Dermis microvascular lymphatic vessel endothelial cell (primary cell): Measurements from ENCODE around the gene CES3. TPM values are rescaled to one million over a fixed set of nuclear protein-coding genes. Genes with fewer than 3 reads are reported as not detected.
A peak's percentile ranks its signal among the peaks of the same experiment; 100 is the strongest.
"Not testable (repeated sequence)": the region's sequence is repeated elsewhere in the genome, so short reads cannot be mapped to it uniquely, and the experiment has no call there.

Source experiments
- DNase-seq, 2 donors: peaks; one replicate each; pipeline versions ENCODE4 v3.0.0 to v3.0.0-alpha.2; 2010; ENCODE audit warnings: low read depth in 2 of 2
- total RNA-seq: library from RNA; depleted of rRNA; stranded (reverse); fragments of >200 nt; gene quantifications from 2 replicates; pipeline ENCODE4 v1.2.1, GENCODE V29; 2014

The CES3 gene
- total RNA-seq, 1 donor from 2014 or later = not detected

DNA sequence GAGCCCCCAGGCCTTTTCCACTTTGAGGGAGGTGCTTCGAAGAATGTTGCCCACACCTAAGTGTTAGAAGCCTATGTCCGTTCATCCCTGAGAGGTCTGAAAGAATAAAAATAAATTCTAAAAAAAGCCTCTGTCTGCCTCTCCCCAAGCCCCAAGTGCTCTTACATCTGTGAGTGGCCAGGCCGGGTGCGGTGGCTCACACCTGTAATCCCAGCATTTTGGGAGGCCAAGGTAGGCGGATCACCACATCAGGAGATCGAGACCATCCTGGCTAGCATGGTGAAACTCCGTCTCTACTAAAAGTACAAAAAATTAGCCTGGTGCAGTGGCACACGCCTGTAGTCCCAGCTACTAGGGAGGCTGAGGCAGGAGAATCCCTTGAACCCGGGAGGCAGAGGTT, 16.1 kb upstream of the CES3 start:
- not testable (repeated sequence) for DNase-seq

DNA sequence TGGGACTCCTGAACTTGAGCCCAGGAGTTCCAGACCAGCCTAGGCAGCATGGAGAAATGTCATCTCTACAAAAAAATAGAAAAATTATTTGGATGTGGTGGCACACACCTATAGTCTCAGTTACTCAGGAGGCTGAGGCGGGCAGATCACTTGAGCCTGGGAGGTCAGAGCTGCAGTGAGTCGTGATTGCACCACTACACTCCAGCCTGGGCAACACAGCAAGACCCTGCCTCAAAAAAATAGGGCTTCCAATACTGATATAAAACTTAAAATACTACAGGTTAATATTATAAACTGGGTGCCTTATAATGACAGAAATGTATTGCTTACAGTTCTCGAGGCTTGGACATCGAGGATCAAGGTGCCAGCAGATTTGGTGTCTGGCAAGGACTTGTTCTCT, 15.1 kb upstream of the CES3 start:
- DNase-seq = no peak

DNA sequence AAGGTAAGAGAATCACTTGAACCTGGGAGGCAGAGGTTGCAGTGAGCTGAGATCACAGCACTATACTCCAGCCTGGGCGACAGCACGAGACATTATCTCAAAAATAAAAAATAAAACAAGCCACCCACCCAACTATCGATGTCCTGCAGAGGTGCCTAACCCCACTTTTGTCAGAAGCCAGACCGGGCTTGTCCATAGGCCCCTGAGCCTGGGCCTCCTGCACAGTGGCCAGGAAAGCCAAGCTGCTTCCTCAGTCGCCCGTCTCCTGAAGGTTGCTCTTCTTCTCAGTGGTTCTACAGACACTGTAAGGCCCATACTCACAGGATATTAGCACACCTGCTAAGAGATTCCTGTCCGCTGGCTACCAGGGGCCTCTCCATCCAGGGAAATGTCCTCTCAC, 14.5 kb upstream of the CES3 start:
- no peak for DNase-seq

DNA sequence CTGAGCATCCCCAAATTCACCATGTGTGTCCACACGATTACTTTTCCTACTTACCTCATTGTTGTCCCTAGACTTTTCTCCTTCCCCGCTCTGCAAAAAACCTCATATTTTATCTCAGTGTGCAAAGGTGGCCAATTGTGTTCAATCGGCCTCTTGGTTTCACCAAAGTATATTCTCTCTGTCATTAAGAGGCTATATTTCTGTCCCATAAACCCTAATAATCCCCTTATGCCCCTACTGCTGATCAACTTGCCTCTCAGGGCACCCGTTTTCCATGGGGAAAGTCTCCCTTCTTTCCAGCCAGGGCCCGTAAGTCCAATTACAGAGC, 14.1 kb upstream of the CES3 start:
- no peak for DNase-seq

DNA sequence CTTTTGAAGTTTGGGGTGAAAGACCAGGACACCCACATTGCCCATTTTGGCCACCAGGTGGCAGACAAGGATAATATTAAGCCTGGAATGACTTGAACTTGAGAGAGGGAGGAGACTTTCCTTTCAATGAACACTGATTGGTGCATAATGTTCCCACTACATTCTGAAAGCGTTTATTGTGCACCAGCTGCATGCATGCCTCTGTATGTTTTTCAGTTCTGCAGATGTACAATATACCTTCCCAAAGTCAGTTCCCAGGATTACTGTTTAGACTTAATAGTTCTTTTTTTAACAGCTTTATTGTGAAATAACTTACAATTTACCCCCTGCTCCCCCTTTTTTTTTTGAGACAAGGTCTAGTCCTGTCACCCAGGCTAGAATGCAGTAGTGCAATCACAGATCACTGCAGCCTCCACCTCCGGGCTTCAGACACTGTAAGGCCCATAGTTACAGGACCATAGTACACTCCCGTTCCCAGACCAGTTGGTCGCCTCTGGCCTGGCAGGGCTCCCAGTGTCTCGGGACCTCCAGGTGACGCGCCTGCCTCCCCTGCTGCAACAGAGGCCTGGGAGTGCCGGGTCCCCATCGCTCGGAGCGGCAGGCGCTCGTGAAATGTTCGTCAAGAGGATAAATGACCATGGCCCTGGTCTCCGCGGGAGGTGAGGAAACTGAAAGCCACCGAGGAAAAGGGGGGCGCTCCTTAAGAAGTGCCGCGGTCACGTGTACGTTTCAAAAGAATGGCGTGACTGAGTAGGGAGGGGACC, 13.6 kb upstream of the CES3 start:
- DNase-seq = peak; percentile 71 to 80

DNA sequence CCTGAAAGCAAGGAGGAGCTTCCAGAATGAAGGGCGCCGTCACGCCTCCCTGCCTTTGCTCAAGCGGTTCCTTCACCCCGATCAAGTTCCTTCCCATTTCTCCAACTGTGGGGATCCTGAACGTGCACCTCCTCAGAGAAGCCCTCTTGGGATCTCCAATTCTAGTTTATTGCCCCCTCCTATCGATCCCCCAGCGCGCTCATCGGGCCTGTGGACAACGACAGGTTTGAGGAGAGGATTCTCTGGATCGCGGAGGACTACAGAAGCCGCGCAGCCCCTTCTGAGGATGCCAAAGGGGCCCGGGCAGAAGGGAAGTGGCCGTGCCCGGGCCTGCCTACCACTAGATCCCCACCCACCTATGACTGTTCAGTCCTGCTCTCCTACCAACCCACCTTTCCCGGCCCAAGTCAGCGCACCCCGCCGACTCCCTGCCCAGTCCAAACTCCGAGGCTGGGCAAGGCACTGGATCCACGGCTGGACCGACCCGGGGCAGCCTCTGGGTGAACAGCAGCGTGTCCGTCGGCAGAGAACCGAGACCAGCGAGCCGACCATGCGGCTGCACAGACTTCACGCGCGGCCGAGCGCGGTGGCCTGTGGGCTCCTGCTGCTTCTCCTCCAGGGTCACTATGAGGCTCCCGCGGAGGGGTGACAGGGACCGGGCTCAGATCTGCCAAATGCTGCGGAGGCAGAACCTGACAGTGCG, 12.8 kb upstream of the CES3 start:
- DNase-seq = no peak

DNA sequence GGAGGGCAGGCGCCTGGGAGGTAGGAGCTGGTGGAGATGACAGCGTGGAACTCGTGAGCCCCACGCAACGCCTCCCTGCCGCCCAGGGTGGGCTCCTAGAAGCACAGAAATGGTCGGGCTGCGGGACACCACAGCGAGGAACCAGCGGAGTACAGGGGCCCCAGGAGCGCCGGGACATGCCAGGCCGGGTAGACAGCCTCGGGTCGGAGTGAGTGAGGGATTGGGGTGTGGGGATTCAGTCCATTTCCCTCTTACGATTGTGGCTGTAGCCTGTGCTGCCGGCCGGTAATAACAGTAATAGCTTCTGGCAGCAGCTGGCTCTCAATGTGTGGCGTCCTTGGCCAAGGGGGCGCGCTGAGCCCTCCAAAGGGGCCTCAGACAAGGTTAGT, 12.2 kb upstream of the CES3 start:
- DNase-seq = no peak

DNA sequence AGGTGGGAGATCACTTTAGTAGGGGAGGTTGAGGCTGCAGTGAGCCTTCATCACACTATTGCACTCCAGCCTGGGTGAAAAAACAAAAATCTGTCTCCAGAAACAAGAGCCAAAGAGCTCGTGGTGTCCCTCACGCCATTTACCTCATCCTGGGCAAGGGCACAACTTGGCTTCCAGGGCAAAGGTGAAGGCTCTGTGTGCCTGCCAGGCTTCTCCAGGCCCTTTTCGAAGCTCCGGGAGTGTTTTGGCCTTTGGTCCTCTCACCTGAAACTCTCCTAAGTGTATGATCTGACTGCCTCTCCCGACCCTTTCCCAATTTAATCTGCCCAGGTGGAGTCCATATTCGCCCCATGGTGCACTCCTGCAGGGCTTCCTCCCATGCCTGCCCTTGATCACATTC, 11.6 kb upstream of the CES3 start:
- DNase-seq = no peak

DNA sequence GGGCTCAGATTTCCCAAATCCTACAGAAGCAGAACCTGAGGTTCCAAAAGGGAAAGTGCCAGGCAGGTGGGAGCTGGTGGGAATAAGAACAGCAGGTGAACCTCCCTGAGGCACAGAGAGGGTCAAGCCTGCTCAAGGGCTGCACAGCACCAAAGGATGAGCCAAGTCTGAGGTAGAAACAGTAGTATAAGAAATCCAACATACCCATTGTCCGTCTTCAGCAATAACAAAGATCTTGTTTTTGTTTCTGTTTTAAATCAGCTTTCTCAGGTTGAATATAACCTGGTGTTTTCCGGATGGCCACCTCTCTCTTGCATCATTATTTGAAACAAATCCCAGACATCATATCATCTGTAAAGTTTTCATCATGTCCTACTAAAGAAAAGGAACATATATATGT, 10.6 kb upstream of the CES3 start:
- no peak for DNase-seq

DNA sequence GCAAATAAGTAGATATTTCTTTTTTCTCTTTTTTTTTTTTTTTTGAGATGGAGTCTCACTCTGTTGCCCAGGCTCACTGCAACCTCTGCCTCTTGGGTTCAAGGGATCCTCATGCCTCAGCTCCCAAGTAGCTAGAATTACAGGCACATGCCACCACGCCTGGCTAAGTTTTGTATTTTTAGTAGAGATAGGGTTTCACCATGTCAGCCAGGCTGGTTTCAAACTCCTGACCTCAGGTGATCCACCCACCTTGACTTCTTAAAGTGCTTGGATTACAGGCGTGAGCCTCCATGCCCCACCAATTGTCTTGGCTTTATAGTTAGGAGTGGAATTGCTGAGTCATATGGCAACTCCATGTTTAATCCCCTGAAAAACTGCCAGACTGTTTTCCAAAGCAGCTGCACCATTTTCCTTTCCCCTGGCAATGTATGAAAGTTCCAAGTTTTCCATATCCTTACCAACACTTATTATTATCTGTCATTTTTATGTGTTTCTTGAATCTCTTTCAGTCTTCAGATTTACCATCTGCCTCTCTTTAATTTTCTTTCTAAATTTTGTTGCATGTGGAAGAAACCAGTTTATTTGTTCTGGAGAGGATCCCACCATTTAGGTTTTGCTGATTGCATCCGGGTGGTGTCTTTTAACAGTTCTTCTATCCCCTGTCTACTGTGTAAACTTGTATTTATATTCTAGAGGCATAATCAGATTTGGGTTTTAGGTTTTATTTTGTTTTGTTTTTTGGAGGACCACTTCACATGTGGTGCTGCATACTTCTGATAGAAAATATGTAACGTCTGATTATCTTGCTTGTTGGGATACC, 9.9 kb upstream of the CES3 start:
- DNase-seq = no peak

DNA sequence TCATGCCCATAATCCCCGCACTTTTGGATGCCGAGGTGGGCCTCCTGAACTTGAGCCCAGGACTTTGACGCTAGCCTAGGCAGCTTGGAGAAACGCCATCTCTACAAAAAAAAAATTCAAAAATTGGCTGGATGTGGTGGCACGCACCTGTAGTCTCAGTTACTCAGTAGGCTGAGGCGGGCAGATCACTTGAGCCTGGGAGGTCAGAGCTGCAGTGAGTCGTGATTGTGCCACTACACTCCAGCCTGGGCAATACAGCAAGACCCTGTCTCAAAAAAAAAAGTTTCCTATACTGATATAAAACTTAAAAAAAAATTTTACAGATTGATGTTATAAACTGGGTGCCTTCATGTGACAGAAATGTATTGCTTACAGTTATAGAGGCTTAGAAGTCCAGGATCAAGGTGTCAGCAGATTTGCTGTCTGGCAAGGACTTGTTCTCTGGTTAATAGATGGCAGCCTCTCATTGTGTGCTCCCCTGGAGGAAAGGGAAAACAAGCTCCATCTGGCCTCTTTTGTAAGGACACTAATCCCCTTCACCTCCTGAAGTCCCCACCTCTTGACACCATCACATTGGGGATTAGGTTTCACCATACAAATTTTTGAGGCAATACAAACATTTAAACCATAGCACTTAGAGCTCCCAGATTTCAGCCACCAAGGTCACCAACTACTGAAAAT, 8.5 kb upstream of the CES3 start:
- DNase-seq = no peak

DNA sequence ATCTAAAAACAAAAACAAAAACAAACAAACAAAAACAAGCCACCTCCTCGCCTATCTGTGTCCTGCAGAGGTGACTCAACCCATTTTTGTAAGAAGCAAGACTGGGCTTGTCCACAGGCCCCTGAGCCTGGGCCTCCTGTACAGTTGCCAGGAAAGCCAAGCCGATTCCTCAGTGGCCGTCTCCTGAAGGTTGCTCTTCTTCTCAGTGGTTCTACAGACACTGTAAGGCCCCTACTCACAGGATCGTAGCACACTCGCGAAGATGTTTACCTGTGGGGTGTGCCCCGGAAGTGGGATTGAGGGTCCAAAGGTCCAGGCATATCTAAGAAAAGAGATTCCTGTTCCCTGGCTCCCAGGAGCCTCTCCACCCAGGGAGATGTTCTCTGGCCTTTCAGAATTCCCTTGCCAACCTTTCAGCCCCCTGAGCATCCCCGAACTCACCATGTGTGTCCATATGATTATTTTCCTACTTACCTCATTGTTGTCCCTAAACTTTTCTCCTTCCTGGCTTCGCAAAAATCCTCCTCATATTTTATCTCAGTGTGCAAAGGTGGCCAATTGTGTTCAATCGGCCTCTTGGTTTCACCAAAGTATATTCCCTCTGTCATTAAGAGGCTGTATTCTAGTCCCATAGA, 7.5 kb upstream of the CES3 start:
- DNase-seq = no peak

DNA sequence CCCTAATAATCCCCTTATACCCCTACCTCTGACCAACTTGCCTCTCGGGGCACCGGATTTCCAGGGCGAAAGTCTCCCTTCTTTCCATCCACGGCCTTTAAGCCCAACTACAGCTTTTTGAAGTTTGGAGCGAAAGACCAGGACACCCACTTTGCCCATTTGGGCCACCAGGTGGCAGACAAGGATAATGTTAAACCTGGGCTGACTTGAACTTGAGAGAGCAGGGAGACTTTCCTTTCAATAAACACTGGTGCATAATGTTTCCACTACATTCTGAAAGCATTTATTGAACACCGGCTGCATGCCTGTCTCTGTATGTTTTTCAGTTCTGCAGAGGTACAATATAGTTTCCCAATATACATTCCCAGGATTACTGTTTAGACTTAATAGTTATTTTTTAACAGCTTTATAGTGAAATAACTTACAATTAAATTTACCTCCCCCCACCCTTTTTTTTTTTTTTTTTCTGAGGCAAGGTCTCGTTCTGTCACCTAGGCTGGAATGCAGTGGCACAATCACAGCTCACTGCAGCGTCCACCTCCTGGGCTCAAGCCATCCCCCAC, 6.9 kb upstream of the CES3 start:
- DNase-seq = peak; percentile 57 to 71

DNA sequence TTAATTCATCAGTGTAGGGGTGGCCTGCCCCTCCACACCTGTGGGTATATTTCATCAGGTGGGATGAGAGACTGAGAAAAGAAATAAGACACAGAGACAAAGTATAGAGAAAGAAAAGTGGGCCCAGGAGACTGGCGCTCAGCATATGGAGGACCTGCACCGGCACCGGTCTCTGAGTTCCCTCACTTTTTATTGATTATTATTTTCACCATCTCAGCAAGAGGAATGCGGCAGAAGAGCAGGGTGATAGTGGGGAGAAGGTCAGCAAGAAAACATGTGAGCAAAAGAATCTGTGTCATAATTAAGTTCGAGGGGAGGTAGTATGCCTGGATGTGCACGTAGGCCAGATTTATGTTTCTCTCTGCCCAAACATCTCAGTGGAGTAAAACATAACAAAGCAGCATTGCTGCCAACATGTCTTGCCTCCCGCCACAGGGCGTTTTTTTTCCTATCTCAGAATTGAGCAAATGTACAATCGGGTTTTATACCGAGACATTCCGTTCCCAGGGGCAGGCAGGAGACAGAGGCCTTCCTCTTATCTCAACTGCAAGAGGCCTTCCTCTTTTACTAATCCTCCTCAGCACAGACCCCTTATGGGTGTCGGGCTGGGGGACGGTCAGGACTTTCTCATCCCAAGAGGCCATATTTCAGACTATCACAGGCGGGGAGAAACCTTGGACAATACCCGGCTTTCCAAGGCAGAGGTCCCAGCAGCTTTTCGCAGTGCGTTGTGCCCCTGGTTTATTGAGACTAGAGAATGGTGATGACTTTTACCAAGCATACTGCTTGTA, 5.5 kb upstream of the CES3 start:
- not testable (repeated sequence) for DNase-seq

DNA sequence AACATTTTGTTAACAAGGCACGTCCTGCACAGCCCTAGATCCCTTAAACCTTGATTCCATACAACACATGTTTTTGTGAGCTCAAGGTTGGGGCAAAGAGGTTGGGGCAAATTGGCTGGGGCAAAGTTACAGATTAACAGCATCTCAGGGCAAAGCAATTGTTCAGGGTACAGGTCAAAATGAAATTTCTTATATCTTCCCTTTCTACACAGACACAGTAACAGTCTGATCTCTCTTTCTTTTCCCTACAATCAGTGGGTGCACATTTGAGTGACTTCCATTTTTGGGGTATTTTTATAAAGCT, 5.0 kb upstream of the CES3 start:
- DNase-seq = not testable (repeated sequence)

DNA sequence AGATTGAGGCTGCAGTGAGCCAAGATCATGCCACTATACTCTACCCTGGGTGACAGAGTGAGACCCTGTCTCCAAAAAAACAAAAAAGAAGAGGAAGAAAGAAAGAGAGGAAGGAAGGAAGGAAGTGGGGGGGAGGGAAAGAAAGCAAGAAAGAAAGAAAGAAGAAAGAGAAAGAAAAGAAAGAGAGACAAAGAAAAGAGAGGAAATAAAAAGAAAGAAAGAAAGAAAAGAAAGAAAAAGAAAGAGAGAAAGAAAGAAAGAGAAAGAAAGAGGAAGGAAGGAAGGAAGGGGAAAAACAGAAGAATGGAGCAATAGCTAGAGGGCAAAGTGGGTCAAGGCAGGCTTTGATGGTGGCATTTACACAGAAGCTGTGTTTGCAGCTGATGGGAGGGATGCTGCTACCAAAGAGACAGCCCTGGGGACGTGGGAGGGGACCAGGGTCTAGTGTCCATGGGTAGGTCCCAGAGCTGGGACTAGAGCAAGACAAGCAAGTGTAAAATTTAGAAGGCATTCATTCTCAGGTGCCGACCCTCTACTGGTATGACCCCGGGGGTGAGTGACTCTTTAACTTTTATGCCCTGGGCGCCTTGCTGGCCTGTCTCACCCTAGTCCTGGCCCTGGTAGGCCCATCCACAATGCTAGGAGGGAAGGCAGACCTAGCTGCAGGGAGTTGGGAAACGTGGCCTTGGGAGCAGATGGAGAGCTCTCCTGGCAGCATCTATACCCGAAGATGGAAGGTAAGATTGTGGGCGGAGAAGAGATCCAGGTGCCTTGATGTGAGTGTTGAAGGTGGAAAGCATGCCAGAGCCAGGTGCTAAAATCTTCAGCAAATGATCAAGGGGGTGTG, 2.0 kb upstream of the CES3 start:
- no peak for DNase-seq

DNA sequence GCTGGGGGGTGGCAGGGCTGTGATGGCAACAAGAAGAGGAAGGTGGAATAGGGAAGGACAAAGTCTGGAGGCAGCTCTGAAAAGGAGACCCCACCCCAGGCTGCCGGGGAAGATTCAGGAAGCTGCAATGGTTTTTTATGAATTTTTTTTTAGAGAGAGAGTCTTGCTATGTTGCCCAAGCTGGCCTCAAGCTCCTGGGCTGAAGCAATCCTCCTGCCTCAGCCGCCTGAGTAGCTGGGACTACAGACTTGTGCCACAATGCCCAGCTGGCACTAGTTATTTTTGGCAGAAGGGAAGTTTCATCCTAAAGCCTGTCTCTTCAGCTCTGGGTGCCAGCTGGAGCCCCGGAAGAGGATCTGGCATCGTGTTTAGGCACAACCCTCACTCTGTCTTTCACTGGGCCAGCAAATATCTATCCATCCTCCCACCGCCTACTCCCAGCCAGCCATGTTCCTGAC, 1.3 kb upstream of the CES3 start:
- DNase-seq = no peak

DNA sequence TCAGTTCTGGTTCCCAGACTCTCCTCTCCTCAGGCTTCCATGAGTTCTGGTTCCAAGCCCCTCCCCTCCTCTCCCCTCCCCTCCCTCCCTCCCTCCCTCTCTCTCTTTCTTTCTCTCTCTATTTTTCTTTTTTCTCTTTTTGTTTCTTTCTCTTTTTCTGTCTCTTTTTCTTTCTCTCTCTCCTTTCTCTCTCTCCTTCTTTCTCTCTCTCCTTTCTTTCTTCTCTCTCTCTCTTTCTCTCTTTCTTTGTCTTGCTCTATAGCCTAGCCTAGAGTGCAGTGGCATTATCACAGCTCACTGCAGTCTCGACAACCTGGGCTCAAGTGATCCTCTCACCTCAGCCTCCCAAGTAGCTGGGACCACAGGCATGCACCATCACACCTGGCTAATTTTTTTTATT, 796 bp upstream of the CES3 start:
- DNase-seq = no peak

DNA sequence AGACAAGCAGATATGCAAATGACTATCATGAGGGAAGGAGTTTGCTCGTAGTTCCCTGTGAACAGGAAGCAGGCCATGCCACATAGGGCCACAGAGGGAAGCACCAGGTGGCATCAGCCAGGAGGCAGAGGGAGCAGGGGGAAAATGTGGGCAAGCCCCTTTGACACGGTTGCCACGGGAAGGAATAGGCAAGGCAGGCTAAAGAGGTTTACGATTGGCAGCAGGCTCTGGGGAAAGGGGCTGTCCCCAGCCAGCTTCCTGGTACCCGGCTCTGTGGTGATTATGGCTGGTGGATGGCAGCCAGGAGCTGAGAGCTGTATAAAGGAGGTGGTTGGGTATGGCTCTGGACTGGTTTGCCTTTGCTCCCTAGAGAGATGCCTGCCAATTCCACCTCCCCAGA, 848 bp downstream of the CES3 start:
- no peak for DNase-seq

DNA sequence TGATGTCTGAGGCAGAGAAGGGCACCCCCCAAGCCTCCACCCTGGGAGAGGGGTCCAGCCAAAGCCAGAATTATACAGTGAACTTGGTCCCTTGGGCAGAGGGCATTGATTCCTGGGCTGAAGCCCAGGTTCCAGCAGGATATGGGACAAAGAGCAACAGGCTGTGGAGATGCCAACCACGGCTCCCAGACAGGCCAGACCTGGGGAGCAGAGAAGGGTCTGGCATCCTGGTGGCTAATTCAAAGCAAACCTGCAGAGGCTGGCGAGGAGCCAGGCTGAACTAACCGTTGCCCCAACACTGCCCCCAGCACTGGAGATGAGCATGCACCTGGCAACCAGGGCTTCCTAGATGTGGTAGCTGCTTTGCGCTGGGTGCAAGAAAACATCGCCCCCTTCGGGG, 3.0 kb downstream of the CES3 start:
- DNase-seq = no peak
